ENCODE results near the gene GEMIN4.
"Not testable (repeated sequence)": the region's sequence is repeated elsewhere in the genome, so short reads cannot be mapped to it uniquely, and the experiment has no call there.

GEMIN4 gene

GRCh38 chr17:750431-751037, 1.5 kb downstream of the GEMIN4 start:
- no peaks in the 10 kb centered on the region for H3K9me3 ChIP-seq (ENCODE audit: control insufficient read depth, insufficient read depth, low read length)
- peaks cover 19% of the 10 kb centered on the region for H4K20me1 ChIP-seq (ENCODE audit: control insufficient read depth, insufficient read depth, low read depth, low read length)
- H3K27ac ChIP-seq (ENCODE audit: low read depth, low read length): no peak overlapping the region
- peaks cover 63% of the 10 kb centered on the region for H3K79me2 ChIP-seq (ENCODE audit: control insufficient read depth, low read length)
- H3F3A ChIP-seq (ENCODE audit: control insufficient read depth, insufficient read depth): peaks cover 18% of the 10 kb centered on the region
- H3K4me3 ChIP-seq (ENCODE audit: low read length): peak overlapping the region; percentile 79
- H3K4me1 ChIP-seq (ENCODE audit: control insufficient read depth, low read length): peaks cover 29% of the 10 kb centered on the region
- peaks cover 61% of the 10 kb centered on the region for H3K36me3 ChIP-seq (ENCODE audit: control insufficient read depth, low read length)
- H3K9me2 ChIP-seq (replicated peaks; ENCODE audit: control insufficient read depth, low read length): no peaks in the 10 kb centered on the region
- TF ChIP-seq CTCF (IDR thresholded peaks at IDR 0.05; ENCODE audit: low read depth, low read length, poor library complexity, severe bottlenecking) (no peak), EZH2phosphoT487 (IDR thresholded peaks at IDR 0.05; ENCODE audit: borderline replicate concordance, low read length) (no peak)
- peak overlapping the region; percentile 72 for H3K4me2 ChIP-seq (ENCODE audit: low read length)
- H3K27me3 ChIP-seq (ENCODE audit: control insufficient read depth, low read length): no peaks in the 10 kb centered on the region

- peaks cover 75% of the 10 kb centered on the region for H3K79me2 ChIP-seq (ENCODE audit: control insufficient read depth, low read length)
- not testable (repeated sequence) for H3K27me3 ChIP-seq (ENCODE audit: control insufficient read depth, low read length); H3K27ac ChIP-seq (ENCODE audit: low read depth, low read length); H3K9me2 ChIP-seq (replicated peaks; ENCODE audit: control insufficient read depth, low read length); H3F3A ChIP-seq (ENCODE audit: control insufficient read depth, insufficient read depth); H3K9me3 ChIP-seq (ENCODE audit: control insufficient read depth, insufficient read depth, low read length)
- H3K36me3 ChIP-seq (ENCODE audit: control insufficient read depth, low read length): peaks cover 72% of the 10 kb centered on the region
- H4K20me1 ChIP-seq (ENCODE audit: control insufficient read depth, insufficient read depth, low read depth, low read length): peaks cover 24% of the 10 kb centered on the region
- H3K4me2 ChIP-seq (ENCODE audit: low read length): peak overlapping the region; percentile 72; the same call in 1 of the 2 replicates
- H3K4me3 ChIP-seq (ENCODE audit: low read length): peak overlapping the region; percentile 79
- peaks cover 24% of the 10 kb centered on the region for H3K4me1 ChIP-seq (ENCODE audit: control insufficient read depth, low read length)
These were observed 2.7 kb downstream of the GEMIN4 start for GRCh38 chr17:749359-749758.

GRCh38 chr17:748604-749003, 3.5 kb downstream of the GEMIN4 start:
- Histone ChIP-seq H3K4me1 (ENCODE audit: control insufficient read depth, low read length) (peaks cover 24% of the 10 kb centered on the region), H3K79me2 (ENCODE audit: control insufficient read depth, low read length) (peaks cover 83% of the 10 kb centered on the region), H3K36me3 (ENCODE audit: control insufficient read depth, low read length) (peaks cover 79% of the 10 kb centered on the region), H4K20me1 (ENCODE audit: control insufficient read depth, insufficient read depth, low read depth, low read length) (peaks cover 24% of the 10 kb centered on the region)
- not testable (repeated sequence) for H3K4me2 ChIP-seq (ENCODE audit: low read length); H3K9me3 ChIP-seq (ENCODE audit: control insufficient read depth, insufficient read depth, low read length); H3K4me3 ChIP-seq (ENCODE audit: low read length); H3K9me2 ChIP-seq (replicated peaks; ENCODE audit: control insufficient read depth, low read length); H3K27me3 ChIP-seq (ENCODE audit: control insufficient read depth, low read length); H3F3A ChIP-seq (ENCODE audit: control insufficient read depth, insufficient read depth); H3K27ac ChIP-seq (ENCODE audit: low read depth, low read length)

- Histone ChIP-seq H3K4me1 (ENCODE audit: control insufficient read depth, low read length) (peaks cover 18% of the 10 kb centered on the region), H3K9me3 (ENCODE audit: control insufficient read depth, insufficient read depth, low read length) (no peaks in the 10 kb centered on the region), H3K4me2 (ENCODE audit: low read length) (no peak overlapping the region), H3K27me3 (ENCODE audit: control insufficient read depth, low read length) (no peaks in the 10 kb centered on the region), H3K79me2 (ENCODE audit: control insufficient read depth, low read length) (peaks cover 98% of the 10 kb centered on the region), H3K36me3 (ENCODE audit: control insufficient read depth, low read length) (peaks cover 95% of the 10 kb centered on the region), H3K27ac (ENCODE audit: low read depth, low read length) (no peak overlapping the region), H3K4me3 (ENCODE audit: low read length) (no peak overlapping the region), H4K20me1 (ENCODE audit: control insufficient read depth, insufficient read depth, low read depth, low read length) (peaks cover 27% of the 10 kb centered on the region), H3K9me2 (replicated peaks; ENCODE audit: control insufficient read depth, low read length) (no peaks in the 10 kb centered on the region), H3F3A (ENCODE audit: control insufficient read depth, insufficient read depth) (peaks cover 5% of the 10 kb centered on the region; the same call in 1 of the 2 replicates)
- TF ChIP-seq CTCF (IDR thresholded peaks at IDR 0.05; ENCODE audit: low read depth, low read length, poor library complexity, severe bottlenecking): no peak
These were observed 5.1 kb downstream of the GEMIN4 start for GRCh38 chr17:746783-747629.

Measured in DOHH2 (cell line).